EH (cell line): ENCODE results near the gene YKT6.

Experiments
- DNase-seq: peaks from one replicate; pipeline ENCODE4 v3.0.0-alpha.2; 2015; ENCODE audit warnings: low read depth

YKT6 gene

GRCh38 chr7:44232901-44233715 lies 32.3 kb downstream of the YKT6 start:
- DNase-seq, result no peak

GRCh38 chr7:44235066-44235465 lies 34.3 kb downstream of the YKT6 start:
- DNase-seq, result no peak

- DNase-seq, result no peak
Measured at GRCh38 chr7:44235582-44236332, 35.0 kb downstream of the YKT6 start.

- no peak for DNase-seq
Measured at GRCh38 chr7:44236333-44236728, 35.6 kb downstream of the YKT6 start.

- no peak for DNase-seq
Measured at GRCh38 chr7:44237696-44238095, 36.9 kb downstream of the YKT6 start.

GRCh38 chr7:44238116-44238695 lies 37.4 kb downstream of the YKT6 start:
- no peak for DNase-seq

GRCh38 chr7:44239361-44239760 lies 38.6 kb downstream of the YKT6 start:
- DNase-seq, result no peak

- DNase-seq, result no peak
Measured at GRCh38 chr7:44240376-44240775, 39.6 kb downstream of the YKT6 start.

- peak; percentile 86 for DNase-seq
Measured at GRCh38 chr7:44240983-44241510, 40.3 kb downstream of the YKT6 start.

GRCh38 chr7:44242091-44242490 lies 41.3 kb downstream of the YKT6 start:
- no peak for DNase-seq

- peak; percentile 22 for DNase-seq
Measured at GRCh38 chr7:44244282-44244681, 43.5 kb downstream of the YKT6 start.

GRCh38 chr7:44246396-44247113 lies 45.8 kb downstream of the YKT6 start:
- no peak for DNase-seq

- DNase-seq, result no peak
Measured at GRCh38 chr7:44247868-44248651, 47.3 kb downstream of the YKT6 start.

GRCh38 chr7:44249639-44250234 lies 49.0 kb downstream of the YKT6 start:
- DNase-seq, result no peak

GRCh38 chr7:44251269-44251668 lies 50.5 kb downstream of the YKT6 start:
- no peak for DNase-seq

GRCh38 chr7:44251881-44252280 lies 51.1 kb downstream of the YKT6 start:
- no peak for DNase-seq

GRCh38 chr7:44256459-44256858 lies 55.7 kb downstream of the YKT6 start:
- no peak for DNase-seq

GRCh38 chr7:44257213-44257612 lies 56.4 kb downstream of the YKT6 start:
- no peak for DNase-seq

- peak; percentile 95 for DNase-seq
Measured at GRCh38 chr7:44257618-44258422, 57.0 kb downstream of the YKT6 start.

GRCh38 chr7:44258423-44258760 lies 57.6 kb downstream of the YKT6 start:
- no peak for DNase-seq
